ENCODE results near the gene SLFN13.

GRCh38 chr17:35468475-35468874, 19.9 kb upstream of the SLFN13 start:
- no peak for TF ChIP-seq CTCF (IDR thresholded peaks at IDR 0.05)
- no peak for TF ChIP-seq SIN3A (IDR thresholded peaks at IDR 0.05; ENCODE audit: borderline replicate concordance, insufficient read depth, low read depth, low read length)
